OCI-LY3 (cell line): Measurements from ENCODE around the gene MYL11.

Experiments used
- H2AFZ ChIP-seq: fragments of 200-600, 300-600 bp; shearing (Covaris generic); 2 replicates; pipeline ENCODE4 v1.6.0; 2014; ENCODE audit warnings: antibody characterized with exemption, low read depth, low read length
- H3K27ac ChIP-seq: fragments of 200-600, 300-600 bp; sonication (generic); 2 replicates; pipeline ENCODE4 v1.5.1; 2014; ENCODE audit warnings: mild to moderate bottlenecking, low read length, moderate library complexity, mixed read lengths
- H3K27me3 ChIP-seq: fragments of 200-600, 300-600 bp; sonication (generic); 2 replicates; pipeline ENCODE4 v1.6.1; 2014; ENCODE audit warnings: low read depth, low read length, mixed read lengths
- H3K36me3 ChIP-seq: fragments of 200-600, 300-600 bp; sonication (generic); replicated peaks from 2 replicates; pipeline ENCODE3; 2014; ENCODE audit warnings: low read depth, low read length, mixed read lengths
- H3K4me1 ChIP-seq: fragments of 300-600, 200-600 bp; sonication (generic); 2 replicates; pipeline ENCODE4 v1.6.1; 2014; ENCODE audit warnings: low read length, mixed read lengths
- H3K4me2 ChIP-seq: fragments of 200-600, 300-600 bp; sonication (generic); 2 replicates; pipeline ENCODE4 v1.6.1; 2014; ENCODE audit warnings: low read length, mixed read lengths
- H3K4me3 ChIP-seq: fragments of 300-600, 200-600 bp; sonication (generic); 2 replicates; pipeline ENCODE4 v1.5.1; 2014; ENCODE audit warnings: antibody characterized with exemption, mild to moderate bottlenecking, low read length, moderate library complexity
- H3K79me2 ChIP-seq: fragments of 300-600, 200-600 bp; shearing (Covaris generic); 2 replicates; pipeline ENCODE4 v1.6.1; 2014; ENCODE audit warnings: mild to moderate bottlenecking, low read length, mixed read lengths
- H3K9ac ChIP-seq: fragments of 300-600, 200-600 bp; shearing (Covaris generic); 2 replicates; pipeline ENCODE4 v1.6.0; 2014; ENCODE audit warnings: mild to moderate bottlenecking, low read length, moderate library complexity
- H3K9me3 ChIP-seq: fragments of 200-600, 300-600 bp; shearing (Covaris generic); 2 replicates; pipeline ENCODE4 v1.6.1; 2014; ENCODE audit warnings: low read length, mixed read lengths; ENCODE audit not compliant: insufficient read depth
- H4K20me1 ChIP-seq: fragments of 200-600, 300-600 bp; sonication (generic); 2 replicates; pipeline ENCODE4 v1.6.1; 2016; ENCODE audit warnings: low read length, mixed read lengths; ENCODE audit not compliant: insufficient read depth
- EZH2phosphoT487 ChIP-seq: fragments of 200-600 bp; shearing (Covaris generic); IDR thresholded peaks from 2 replicates; pipeline ENCODE4 v1.6.1; 2018; ENCODE audit warnings: antibody characterized with exemption, mixed run types, low read depth
- TF ChIP-seq, protein P1 (sequence below): fragments of 200-600, 300-600 bp; sonication (generic); IDR thresholded peaks from 2 replicates; pipeline ENCODE4 v1.5.1; 2014; ENCODE audit warnings: antibody characterized with exemption, low read length, low read depth

The MYL11 gene

DNA sequence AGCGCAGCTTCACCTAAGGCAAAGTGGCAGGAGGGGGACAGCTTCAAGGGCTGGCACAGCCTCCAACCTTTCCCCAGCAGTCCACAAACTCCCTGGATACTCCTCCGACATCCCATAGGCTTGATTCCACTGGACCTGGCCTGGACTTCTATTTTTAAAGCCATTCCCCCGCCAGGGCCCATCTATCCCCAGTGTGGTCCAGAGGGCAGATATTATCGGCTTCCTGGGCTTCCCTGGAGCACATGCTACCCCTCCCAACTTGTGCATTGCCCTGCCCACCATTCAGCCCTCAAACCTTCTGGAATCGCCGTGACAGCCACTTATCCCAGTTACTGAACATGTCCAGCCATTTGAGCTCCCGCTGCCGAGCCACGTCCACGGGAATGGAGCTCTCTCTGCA lies 9.4 kb upstream of the MYL11 start:
- Histone ChIP-seq H4K20me1 (peaks cover 24% of the 10 kb centered on the region), H3K27me3 (no peaks in the 10 kb centered on the region), H3K4me2 (no peak overlapping the region), H3K9me3 (no peaks in the 10 kb centered on the region), H3K4me3 (no peak overlapping the region), H3K27ac (no peak overlapping the region), H2AFZ (no peak overlapping the region), H3K4me1 (peaks cover 21% of the 10 kb centered on the region), H3K9ac (no peak overlapping the region), H3K79me2 (peaks cover 64% of the 10 kb centered on the region), H3K36me3 (peaks cover 27% of the 10 kb centered on the region)
- no peak for TF ChIP-seq EZH2phosphoT487
- TF ChIP-seq, protein P1, sequence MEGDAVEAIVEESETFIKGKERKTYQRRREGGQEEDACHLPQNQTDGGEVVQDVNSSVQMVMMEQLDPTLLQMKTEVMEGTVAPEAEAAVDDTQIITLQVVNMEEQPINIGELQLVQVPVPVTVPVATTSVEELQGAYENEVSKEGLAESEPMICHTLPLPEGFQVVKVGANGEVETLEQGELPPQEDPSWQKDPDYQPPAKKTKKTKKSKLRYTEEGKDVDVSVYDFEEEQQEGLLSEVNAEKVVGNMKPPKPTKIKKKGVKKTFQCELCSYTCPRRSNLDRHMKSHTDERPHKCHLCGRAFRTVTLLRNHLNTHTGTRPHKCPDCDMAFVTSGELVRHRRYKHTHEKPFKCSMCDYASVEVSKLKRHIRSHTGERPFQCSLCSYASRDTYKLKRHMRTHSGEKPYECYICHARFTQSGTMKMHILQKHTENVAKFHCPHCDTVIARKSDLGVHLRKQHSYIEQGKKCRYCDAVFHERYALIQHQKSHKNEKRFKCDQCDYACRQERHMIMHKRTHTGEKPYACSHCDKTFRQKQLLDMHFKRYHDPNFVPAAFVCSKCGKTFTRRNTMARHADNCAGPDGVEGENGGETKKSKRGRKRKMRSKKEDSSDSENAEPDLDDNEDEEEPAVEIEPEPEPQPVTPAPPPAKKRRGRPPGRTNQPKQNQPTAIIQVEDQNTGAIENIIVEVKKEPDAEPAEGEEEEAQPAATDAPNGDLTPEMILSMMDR: no peak

DNA sequence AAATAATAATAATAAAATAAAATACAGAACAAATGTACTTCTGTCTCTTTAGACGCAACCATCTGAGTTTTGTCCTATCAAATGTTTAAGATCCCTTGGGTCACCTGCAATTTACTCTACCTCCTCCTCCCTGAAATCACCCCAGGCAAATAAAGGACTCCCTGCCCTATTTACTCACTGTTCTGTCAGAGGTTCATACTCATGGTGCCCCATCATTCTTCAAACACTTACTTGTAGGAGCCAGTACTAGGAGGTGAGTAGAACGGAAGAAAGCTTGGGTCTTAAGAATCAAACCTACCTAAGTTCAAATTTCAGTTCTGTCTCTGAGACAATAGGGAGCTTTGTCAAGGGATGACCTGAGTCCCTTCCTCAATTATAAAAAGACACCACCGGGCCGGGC lies 8.1 kb upstream of the MYL11 start:
- Histone ChIP-seq H2AFZ (no peak overlapping the region), H3K79me2 (peaks cover 58% of the 10 kb centered on the region), H3K4me3 (no peak overlapping the region), H3K9me3 (no peaks in the 10 kb centered on the region), H3K4me1 (peaks cover 24% of the 10 kb centered on the region), H3K36me3 (peaks cover 27% of the 10 kb centered on the region), H3K27me3 (no peaks in the 10 kb centered on the region), H4K20me1 (peaks cover 24% of the 10 kb centered on the region), H3K4me2 (no peak overlapping the region), H3K27ac (no peak overlapping the region), H3K9ac (no peak overlapping the region)
- TF ChIP-seq, protein P1: no peak
- TF ChIP-seq EZH2phosphoT487: no peak

- H3K4me3 ChIP-seq: peak overlapping the region; percentile 97
- no peak for TF ChIP-seq EZH2phosphoT487
- TF ChIP-seq, protein P1: no peak
- H4K20me1 ChIP-seq: peaks cover 24% of the 10 kb centered on the region
- H3K27me3 ChIP-seq: no peaks in the 10 kb centered on the region
- peak overlapping the region; percentile 99 for H3K4me2 ChIP-seq
- H3K9ac ChIP-seq: no peak overlapping the region
- no peak overlapping the region for H3K27ac ChIP-seq
- H3K4me1 ChIP-seq: peaks cover 30% of the 10 kb centered on the region
- peaks cover 58% of the 10 kb centered on the region for H3K79me2 ChIP-seq
- no peak overlapping the region for H2AFZ ChIP-seq
- peaks cover 23% of the 10 kb centered on the region for H3K36me3 ChIP-seq
- H3K9me3 ChIP-seq: no peaks in the 10 kb centered on the region
Observed at GRCh38 chr16:30367349-30368009, 7.1 kb upstream of the MYL11 start.

DNA sequence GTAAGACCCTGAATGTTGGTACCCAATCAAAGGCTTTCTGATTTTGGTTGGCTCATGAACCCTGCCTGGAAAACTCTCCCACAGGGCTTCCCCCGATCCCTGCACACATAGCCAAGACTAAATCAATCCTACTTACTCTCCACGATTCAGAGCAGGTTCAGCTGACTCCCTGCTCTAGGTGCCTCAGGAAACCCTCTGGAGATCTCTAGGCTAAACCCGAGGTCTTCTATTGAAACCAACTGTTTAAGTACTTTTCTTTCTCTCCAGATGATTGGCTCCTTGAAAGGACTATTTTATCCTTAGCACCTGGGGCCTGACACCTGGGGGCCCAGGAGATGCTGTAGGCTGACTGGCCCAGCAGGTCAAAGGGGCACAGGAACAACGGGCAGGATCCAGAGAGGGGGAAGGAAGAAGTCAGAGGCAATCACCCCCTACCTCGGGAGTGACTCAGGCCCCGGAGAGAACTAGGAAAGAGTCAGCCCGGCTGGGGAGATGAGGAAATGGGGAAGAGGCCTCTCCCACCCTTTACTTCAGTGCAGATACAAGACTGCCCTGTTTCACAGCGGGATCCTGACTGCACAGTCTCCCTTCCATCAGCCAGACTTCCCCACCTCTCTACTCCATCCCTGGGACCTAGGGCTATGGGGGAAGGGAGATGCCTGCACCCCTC lies 6.3 kb upstream of the MYL11 start:
- no peaks in the 10 kb centered on the region for H3K27me3 ChIP-seq
- peaks cover 53% of the 10 kb centered on the region for H3K79me2 ChIP-seq
- H3K27ac ChIP-seq: no peak overlapping the region
- peak overlapping the region; percentile 97 for H3K4me3 ChIP-seq
- H3K4me2 ChIP-seq: peak overlapping the region; percentile 99
- H3K9ac ChIP-seq: peak overlapping the region; percentile 80
- peaks cover 20% of the 10 kb centered on the region for H3K36me3 ChIP-seq
- no peaks in the 10 kb centered on the region for H3K9me3 ChIP-seq
- no peak for TF ChIP-seq EZH2phosphoT487
- TF ChIP-seq, protein P1: no peak
- H2AFZ ChIP-seq: no peak overlapping the region
- H4K20me1 ChIP-seq: peaks cover 24% of the 10 kb centered on the region
- H3K4me1 ChIP-seq: peaks cover 30% of the 10 kb centered on the region
